KMS-11 (cell line): ENCODE data around the gene UBA3.

Source experiments
- H2AFZ ChIP-seq: fragments of 200-600 bp; sonication (generic); 2 replicates; pipeline ENCODE4 v1.6.1; 2016; ENCODE audit warnings: antibody characterized with exemption, mixed run types, low read depth
- H3K27ac ChIP-seq: fragments of 200-600 bp; sonication (generic); 2 replicates; pipeline ENCODE4 v1.6.1; 2016; ENCODE audit warnings: mild to moderate bottlenecking, mixed run types
- H3K27me3 ChIP-seq: fragments of 200-600 bp; sonication (generic); 2 replicates; pipeline ENCODE4 v1.6.1; 2017; ENCODE audit warnings: mild to moderate bottlenecking, low read depth, mixed run types, moderate library complexity; ENCODE audit not compliant: insufficient read depth
- H3K36me3 ChIP-seq: fragments of 200-600 bp; sonication (generic); 2 replicates; pipeline ENCODE4 v1.6.1; 2017; ENCODE audit warnings: mild to moderate bottlenecking, mixed run types; ENCODE audit not compliant: insufficient read depth
- H3K4me1 ChIP-seq: fragments of 200-600 bp; sonication (generic); 2 replicates; pipeline ENCODE4 v1.6.1; 2016; ENCODE audit warnings: mild to moderate bottlenecking, low read depth, mixed run types; ENCODE audit not compliant: poor library complexity, severe bottlenecking
- H3K4me2 ChIP-seq: fragments of 200-600 bp; sonication (generic); 2 replicates; pipeline ENCODE4 v1.7.0; 2016; ENCODE audit warnings: mild to moderate bottlenecking, mixed run types
- H3K4me3 ChIP-seq: fragments of 200-600 bp; sonication (generic); IDR thresholded peaks from 2 replicates; pipeline ENCODE4 v1.6.1; 2017; ENCODE audit warnings: low read depth, low read length, mixed read lengths; ENCODE audit not compliant: insufficient read depth
- H3K79me2 ChIP-seq: fragments of 200-600 bp; sonication (generic); 2 replicates; pipeline ENCODE4 v1.6.1; 2016; ENCODE audit warnings: low read depth, mixed run types; ENCODE audit not compliant: insufficient read depth
- H3K9ac ChIP-seq: fragments of 200-600 bp; sonication (generic); 2 replicates; pipeline ENCODE4 v1.6.1; 2016; ENCODE audit warnings: mild to moderate bottlenecking, mixed run types
- H4K20me1 ChIP-seq: fragments of 200-600 bp; sonication (generic); 2 replicates; pipeline ENCODE4 v1.6.1; 2016; ENCODE audit warnings: mild to moderate bottlenecking, mixed run types; ENCODE audit not compliant: insufficient read depth
- CTCF ChIP-seq: fragments of 200-600 bp; sonication (generic); conservative IDR thresholded peaks from 2 replicates; pipeline ENCODE4 v1.6.1; 2017; ENCODE audit warnings: low read depth, mild to moderate bottlenecking, antibody characterized with exemption, low read length, moderate library complexity, mixed read lengths

UBA3 gene

GRCh38 chr3:69104586-69104985, 24.4 kb upstream of the UBA3 start:
- no peak for TF ChIP-seq CTCF
- Histone ChIP-seq H4K20me1 (no peaks in the 10 kb centered on the region), H3K4me3 (no peak overlapping the region), H3K27me3 (no peaks in the 10 kb centered on the region), H3K79me2 (peaks cover 31% of the 10 kb centered on the region; the same call in 1 of the 2 replicates), H3K4me2 (peak overlapping the region; percentile 92), H3K36me3 (no peaks in the 10 kb centered on the region; the same call in 1 of the 2 replicates), H3K9ac (peak overlapping the region; percentile 25; the same call in 1 of the 2 replicates), H3K4me1 (peaks cover 63% of the 10 kb centered on the region), H3K27ac (peak overlapping the region; percentile 60), H2AFZ (no peak overlapping the region)

- H3K4me2 ChIP-seq = peak overlapping the region; percentile 92; the same call in 1 of the 2 replicates
- peaks cover 45% of the 10 kb centered on the region for H3K79me2 ChIP-seq
- H4K20me1 ChIP-seq = no peaks in the 10 kb centered on the region
- TF ChIP-seq CTCF = no peak
- H3K4me1 ChIP-seq = peaks cover 74% of the 10 kb centered on the region
- no peaks in the 10 kb centered on the region for H3K27me3 ChIP-seq
- no peak overlapping the region for H3K9ac ChIP-seq
- no peaks in the 10 kb centered on the region; the same call in 1 of the 2 replicates for H3K36me3 ChIP-seq
- H2AFZ ChIP-seq = no peak overlapping the region
- H3K4me3 ChIP-seq = no peak overlapping the region
- no peak overlapping the region; the same call in 1 of the 2 replicates for H3K27ac ChIP-seq
Measured at GRCh38 chr3:69103123-69103522, 23.0 kb upstream of the UBA3 start.

GRCh38 chr3:69102384-69102783, 22.2 kb upstream of the UBA3 start:
- Histone ChIP-seq H3K36me3 (no peaks in the 10 kb centered on the region; the same call in 1 of the 2 replicates), H3K4me2 (no peak overlapping the region)

GRCh38 chr3:69099576-69099975, 19.4 kb upstream of the UBA3 start:
- Histone ChIP-seq H3K4me3 (no peak overlapping the region), H2AFZ (no peak overlapping the region), H3K4me1 (peaks cover 88% of the 10 kb centered on the region), H3K27me3 (no peaks in the 10 kb centered on the region), H3K79me2 (peaks cover 70% of the 10 kb centered on the region), H3K9ac (no peak overlapping the region), H4K20me1 (no peaks in the 10 kb centered on the region), H3K36me3 (no peaks in the 10 kb centered on the region; the same call in 1 of the 2 replicates), H3K4me2 (no peak overlapping the region), H3K27ac (no peak overlapping the region)
- TF ChIP-seq CTCF = no peak

More at GRCh38 chr3:69102384-69102783, 22.2 kb upstream of the UBA3 start:
- Histone ChIP-seq H3K9ac (no peak overlapping the region), H3K79me2 (peaks cover 51% of the 10 kb centered on the region), H4K20me1 (no peaks in the 10 kb centered on the region), H3K27ac (no peak overlapping the region), H2AFZ (no peak overlapping the region), H3K4me3 (no peak overlapping the region), H3K4me1 (peaks cover 80% of the 10 kb centered on the region), H3K27me3 (no peaks in the 10 kb centered on the region)
- TF ChIP-seq CTCF = no peak
